HG03432 (cell line): ENCODE data around the gene TRMT44.
"Not testable (repeated sequence)": the region's sequence is repeated elsewhere in the genome, so short reads cannot be mapped to it uniquely, and the experiment has no call there.

Experiments used
- ATAC-seq: cut with Tn5 transposase; IDR thresholded peaks from one replicate; pipeline ENCODE4 v1.9.1; 2021; ENCODE audit warnings: mild to moderate bottlenecking, moderate library complexity; ENCODE audit not compliant: unreplicated experiment

The TRMT44 gene

DNA sequence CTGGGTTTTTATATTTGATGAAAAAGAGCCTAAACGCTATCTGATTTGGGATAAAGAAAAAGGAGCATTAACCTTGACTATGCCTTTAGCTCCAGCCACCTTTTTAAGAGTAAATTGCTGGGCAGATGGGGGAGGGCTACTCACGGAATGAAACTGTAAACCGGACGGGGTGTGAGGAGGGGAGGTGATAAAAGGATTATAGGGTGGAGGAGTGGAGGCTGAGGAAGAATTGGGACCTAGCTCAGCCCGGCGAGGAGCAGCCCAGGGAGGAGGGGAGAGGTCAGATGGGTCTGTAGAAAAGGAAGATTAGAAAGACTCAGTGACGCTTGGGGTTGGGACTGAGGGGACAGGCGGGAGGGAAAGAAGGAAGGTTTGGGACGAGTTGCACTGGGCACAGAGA, 46.1 kb downstream of the TRMT44 start:
- ATAC-seq, result not testable (repeated sequence)

DNA sequence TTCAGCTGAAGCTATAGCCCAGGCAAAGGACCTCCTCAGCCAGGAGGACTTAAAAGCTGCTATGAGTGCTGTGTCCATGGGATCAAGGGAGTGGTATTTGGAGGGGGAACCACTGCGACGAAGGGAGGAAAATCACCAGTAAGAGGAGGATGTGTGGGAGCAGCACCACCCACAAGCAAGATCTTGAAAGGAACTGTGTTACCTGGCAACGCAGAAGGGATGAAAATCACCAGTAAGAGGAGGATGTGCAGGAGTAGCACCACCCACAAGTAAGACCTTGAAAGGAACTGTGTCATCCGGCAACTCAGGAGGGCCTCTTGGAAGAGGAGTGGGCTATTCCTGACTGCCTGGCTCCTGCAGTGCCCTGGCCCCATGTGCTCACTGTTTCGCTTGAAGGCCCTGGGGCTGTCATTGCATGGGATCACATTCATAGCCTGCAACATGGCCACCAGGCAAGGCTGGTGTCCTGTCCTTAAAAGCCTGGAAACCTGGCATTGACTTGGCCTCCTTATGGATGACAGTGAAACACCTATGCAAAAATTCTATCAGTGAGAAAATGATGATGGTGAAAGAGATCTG, 48.3 kb downstream of the TRMT44 start:
- ATAC-seq, result no peak

DNA sequence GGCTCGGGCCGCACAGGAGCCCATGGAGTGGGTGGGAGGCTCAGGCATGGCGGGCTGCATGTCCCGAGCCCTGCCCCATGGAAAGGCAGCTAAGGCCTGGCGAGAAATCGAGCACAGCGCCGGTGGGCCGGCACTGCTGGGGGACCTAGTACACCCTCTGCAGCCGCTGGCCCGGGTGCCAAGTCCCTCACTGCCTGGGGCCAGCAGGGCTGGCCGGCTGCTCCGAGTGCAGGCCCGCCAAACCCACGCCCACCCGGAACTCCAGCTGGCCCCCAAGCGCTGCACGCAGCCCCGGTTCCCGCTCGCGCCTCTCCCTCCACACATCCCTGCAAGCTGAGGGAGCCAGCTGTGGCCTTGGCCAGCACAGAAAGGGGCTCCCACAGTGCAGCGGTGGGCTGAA, 50.9 kb downstream of the TRMT44 start:
- ATAC-seq, result not testable (repeated sequence)

DNA sequence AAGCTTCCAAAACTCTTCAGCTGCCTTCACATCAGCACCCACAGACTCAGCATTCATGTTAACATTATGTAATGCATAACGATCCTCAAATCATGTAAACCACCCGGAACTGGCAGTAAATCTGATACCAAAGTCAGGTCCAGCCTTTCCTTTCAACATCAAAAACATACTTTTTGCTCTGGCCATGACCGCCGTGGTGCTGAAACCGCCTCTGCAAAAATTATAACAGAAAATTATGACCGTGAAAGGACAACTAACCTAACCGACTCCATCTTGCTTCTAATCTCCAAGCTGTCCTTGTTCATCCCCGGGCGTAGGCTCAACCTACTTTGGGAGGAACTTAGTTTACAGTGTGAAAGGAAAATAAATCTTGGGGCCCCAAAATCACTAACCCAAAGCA, 51.6 kb downstream of the TRMT44 start:
- no peak for ATAC-seq

DNA sequence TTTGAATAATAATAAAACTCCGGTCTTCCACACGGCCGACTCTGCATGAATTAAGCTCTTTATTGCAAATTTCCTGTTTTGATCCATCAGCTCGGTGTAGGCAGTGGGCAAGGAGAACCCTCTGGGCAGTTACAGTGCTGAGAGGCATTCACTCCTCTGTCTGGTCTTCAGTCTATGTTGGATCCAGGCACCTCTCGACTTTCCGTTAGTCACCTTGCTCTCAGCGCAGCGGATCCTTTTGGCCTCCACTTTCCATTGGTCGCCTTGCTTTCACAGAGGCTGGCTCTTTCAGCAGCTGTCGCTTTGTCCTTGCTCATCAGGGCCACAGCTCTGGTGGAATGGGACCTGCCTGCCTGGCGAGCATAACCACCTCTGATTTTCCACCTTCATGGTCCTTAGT, 52.9 kb downstream of the TRMT44 start:
- no peak for ATAC-seq

DNA sequence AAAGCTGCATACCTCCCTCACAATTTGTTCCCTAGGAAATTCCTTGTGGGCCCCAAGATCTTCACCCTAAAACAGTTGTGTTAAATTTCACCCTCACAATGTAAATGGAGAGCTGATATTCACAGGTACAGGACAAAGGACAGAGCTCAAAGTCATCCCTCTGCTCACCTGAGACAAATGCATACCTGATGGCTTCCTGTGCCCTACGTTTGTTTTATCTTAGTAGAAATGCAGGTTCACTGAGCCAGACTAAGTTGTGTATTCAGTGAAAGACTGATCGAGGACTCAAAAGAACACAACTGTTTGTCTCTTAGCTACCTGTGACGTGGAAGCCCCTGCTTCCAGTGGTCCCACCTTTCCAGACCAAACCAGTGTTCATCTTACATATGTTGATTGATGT, 53.6 kb downstream of the TRMT44 start:
- no peak for ATAC-seq

DNA sequence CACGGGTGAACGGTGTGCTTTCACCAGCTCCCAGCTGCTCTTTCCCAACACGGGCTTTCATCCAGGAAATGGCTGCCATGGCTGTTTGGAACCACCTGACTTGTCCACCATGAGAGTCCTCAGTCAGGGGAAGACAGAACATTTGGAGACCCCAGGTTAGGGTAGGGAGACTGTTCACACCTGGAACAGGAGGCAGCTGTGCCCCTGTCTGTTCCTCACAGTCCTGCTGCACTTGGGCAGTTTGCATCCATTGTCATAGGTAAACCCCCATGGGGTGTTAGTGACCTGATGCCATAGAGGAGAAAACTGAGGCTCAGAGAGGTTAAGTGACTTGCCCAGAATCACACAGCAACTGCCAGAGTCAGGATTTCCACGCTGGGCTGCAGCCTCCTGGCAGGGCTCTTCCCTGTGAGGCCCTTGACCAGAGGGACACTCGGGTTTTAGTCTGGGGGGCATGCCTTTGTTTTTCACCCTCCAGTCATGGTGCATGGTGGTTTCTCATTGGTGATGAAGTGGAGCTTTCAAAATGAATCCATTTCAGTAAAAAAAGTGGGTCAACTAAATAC, 54.5 kb downstream of the TRMT44 start:
- ATAC-seq, result no peak

DNA sequence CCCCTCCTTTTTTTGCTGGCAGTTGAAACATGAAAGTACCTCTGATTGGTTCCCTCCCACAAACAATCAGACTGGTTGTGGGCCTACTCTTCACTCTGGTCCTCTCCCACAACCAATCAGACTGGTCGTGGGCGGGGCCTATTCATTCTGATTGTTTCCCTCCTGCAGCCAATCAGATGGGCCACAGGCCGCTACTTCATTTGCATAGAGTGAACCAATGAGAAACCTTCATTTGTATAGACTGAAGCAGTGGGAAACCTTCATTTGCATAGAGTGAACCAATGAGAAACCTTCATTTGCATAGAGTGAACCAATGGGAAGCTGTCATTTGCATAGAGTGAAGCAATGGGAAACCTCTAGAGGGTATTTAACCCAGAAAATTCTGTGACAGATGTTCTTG, 55.2 kb downstream of the TRMT44 start:
- no peak for ATAC-seq

DNA sequence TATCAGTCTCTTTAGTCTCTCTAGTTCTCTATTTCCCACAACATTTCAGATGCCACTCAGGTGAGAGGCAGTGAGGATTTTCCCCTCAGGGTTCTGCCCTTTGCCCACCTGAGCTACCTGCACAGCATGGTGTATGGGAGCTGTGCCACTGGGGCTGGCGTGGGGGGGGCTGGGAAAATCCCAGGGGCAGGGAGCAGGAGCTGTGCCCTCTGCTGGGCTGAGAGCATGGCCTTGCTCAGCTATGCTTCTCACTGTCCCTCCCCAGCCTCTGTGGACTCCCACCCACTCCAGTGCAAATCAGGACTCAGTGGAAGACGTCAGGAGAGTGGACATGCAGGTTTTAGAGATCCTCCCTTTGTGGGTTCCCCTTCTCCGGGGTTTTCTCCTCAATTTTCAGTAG, 57.2 kb downstream of the TRMT44 start:
- no peak for ATAC-seq

DNA sequence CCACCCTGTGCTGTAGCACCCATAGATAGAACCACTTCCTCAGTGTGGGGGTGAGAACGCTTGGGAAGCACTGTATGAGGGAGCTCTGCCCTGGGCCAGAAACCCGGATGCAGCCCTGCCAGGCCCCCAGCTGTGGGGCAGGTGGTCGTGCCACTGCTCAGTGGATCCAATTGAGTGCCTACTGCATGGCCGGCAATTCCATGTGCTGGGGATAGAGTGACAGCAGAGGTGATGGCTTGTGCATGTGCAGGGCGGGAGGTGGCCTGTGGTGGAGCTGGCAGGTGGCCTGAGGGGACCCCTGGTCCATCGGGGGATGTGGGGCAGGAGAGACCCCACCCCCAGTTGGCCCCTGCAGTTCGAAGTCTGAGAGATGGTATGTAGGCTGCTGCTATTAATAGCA, 60.4 kb downstream of the TRMT44 start:
- no peak for ATAC-seq

DNA sequence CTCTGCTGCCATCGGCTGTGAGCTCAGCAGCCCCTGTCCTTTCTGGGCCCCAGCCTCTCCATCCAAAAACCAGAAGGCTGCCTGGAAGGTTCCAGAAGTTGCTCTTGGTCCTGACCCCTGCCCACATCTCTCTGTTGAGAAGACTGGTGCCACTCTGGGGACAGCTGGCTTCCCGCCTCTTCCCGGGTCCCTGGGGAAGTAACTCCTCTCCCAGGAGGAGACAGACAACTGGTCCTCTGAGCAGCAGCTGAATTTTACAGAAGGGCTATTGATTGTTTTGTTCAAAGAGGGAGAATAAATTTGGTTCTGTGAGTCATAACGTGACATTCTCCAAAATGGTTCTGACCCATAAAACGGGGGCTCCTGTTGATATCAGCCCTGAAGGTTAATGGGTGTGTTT, 61.2 kb downstream of the TRMT44 start:
- no peak for ATAC-seq

DNA sequence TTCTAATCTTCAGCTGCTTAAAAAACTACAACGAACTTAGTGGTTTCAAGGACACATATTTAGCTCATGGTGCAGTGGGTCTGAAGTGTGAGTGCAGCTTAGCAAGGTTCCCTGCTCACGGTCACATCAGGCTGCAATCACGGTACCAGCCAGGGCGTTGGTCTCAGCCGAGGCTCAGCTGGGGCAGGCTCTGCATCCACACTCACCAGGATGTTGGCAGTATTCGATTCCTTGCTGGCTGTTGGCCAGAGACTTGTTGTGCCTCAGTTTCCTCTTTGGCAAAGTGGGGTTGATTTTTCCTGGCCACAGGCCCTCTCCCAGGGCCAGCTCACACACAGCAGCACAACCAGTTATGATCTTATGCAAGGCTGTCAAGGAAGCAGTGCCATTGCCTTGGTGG, 61.8 kb downstream of the TRMT44 start:
- ATAC-seq, result no peak

DNA sequence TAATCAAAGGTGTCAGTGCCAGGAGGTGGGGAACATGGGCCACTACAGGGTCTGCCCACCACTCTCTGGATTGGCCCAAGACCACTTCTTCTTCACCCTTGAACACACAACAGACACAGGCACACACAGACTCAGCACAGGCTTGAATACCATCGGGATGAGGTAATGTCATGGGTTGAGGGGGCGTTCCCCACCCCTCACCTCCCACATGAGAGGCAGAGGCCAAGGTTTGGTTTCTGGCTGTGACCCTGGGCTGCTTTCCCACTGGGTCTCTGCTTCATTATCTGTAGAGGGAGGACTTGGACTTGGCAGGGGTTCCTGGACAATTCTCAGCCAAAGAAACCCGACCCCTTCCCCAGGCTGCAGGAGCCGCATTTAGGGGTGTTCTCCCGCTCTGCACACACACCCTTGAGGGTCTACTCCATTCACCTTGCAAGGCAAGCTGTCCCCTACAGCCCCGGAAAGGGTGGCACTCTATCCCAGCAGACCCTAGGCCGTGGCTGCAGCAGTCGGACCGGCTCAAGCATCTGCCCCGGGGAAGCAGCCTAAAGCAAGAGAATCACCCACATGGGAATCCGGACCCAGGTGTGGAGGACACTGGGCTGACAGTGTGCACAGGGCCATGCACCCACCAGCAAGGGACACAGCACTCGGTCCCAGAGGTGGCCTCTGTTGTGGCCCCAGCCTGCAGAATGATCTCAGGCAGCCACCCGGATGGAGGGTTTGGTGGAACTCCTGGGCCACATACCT, 62.4 kb downstream of the TRMT44 start:
- no peak for ATAC-seq

DNA sequence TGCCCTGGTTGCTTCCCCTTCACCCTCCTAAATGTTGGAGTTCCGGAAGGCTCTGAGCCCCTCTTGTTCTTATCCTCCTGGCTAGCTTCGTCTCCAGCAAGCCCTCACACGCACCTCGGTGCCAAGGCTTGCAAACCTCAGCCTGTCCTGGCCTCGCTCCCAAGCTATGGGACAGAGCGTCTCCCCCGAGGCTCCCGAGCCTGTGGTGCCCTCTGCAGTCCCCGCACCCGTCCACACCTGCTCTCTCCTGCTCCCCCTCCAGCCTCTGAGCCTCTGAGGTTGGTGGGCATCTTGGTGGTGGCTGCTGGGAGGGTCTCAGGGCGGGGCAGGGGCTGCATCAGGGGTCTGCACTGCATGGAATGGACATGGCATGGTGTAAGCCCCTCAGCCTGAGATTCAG, 63.2 kb downstream of the TRMT44 start:
- ATAC-seq, result no peak

DNA sequence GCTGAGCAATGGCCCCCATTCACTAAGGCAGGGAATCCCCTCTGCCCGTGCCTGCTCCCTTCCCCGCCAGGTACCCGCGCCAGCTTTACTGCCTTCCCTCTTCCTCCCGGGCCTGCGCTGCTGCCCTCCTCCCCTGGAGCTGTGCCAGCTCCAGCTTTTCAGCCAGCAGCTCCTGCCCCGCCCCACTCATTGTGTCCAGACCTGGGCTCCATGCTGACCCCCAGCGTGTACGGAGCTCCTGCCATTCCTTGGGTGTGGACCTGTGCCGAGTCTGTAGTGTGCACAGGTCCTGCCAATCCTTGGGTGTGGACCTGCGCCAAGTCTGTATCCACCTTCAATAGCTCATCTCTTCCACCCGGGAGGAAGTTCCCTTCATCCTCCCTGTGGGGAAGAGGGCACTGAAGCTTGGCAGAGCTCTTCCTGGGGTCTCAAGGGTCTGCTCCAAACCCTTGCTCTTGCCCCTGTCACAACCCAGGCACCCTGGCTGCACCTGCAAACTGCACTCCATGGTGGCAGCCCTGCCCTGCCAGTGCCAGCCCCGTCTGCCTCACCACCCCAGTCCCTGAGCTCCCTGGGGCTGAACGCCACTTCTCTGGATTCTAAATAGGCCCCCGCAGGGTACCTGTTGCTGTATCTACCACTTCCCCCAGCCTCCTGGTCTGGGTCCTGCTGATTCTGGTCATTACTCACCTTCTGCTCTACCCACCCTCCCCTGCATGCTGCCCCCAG, 63.9 kb downstream of the TRMT44 start:
- no peak for ATAC-seq

DNA sequence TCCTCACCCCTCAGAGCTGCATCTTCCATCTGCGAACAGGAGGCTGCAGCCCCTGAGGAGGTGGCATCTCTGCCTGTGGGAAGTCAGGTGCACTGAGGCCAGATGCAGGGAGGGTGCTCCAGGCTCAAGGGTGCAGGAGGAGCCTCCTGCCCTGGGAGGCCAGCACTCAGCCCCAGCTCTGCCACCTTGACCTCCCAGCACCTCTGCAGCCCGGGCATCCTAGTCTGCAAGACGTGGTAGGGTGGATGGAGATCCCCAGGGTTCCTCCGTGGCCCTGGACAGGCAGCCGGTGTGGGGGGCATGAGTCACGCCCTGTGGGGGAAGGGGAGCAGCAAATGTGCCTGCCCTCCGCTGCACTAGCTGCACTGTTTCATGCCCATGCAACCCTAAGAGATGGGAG, 64.7 kb downstream of the TRMT44 start:
- ATAC-seq, result no peak

DNA sequence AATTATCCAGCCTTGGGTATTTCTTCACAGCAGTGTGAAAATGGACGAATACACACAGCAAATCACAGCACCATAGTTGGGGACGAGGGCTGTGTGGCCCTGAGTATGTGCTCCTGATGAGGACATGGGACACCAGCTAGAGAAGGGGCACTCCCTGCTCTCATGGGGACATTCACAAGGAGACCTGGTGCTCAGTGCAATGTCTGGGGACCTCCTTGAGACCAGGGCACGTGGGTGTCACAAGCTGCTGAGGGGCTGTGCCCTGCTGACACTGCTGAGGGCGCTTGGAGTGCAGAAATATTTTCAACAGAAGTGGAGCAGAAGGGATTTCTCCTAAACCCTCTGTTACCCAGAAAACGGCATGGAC, 65.4 kb downstream of the TRMT44 start:
- no peak for ATAC-seq

DNA sequence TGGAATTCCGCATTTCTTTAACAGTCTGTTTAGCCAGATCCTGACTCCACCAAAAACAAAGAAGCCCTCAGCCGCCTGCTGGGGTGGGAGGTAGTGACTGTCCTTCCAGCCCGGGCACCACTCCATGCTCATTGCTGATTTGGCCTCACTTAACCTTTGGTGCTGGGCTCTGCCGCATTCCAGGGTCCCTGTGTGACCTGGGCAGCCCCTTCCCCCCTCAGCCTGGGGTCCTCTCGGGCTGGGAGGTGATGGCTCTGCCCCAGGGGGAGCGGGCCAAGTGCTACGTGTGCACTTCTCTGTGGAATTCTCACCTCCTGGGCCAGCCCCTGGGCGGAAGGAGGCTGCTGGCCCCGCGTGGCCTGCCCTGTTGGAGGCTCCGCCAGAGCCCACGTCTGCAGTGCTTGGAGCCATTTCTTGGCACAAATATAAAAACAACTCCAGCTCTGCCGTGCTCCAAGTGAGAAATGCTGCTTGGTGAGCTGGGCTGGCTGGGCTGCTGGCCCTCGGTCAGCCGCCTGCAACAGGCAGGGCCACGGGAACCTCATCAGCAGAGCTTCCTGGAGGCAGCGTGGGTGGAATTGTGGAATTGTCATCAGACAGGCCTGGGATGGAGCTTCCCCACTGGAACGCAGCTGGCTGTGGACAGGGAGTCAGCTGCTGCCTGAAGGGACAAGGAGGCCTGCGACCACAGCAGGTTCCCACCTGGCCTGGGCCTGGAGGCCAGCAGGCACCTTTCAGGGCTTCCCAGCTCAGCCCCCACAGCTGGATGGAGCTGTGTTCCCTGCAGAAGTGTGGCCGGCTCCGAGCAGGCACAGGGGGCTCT, 66.0 kb downstream of the TRMT44 start:
- no peak for ATAC-seq

DNA sequence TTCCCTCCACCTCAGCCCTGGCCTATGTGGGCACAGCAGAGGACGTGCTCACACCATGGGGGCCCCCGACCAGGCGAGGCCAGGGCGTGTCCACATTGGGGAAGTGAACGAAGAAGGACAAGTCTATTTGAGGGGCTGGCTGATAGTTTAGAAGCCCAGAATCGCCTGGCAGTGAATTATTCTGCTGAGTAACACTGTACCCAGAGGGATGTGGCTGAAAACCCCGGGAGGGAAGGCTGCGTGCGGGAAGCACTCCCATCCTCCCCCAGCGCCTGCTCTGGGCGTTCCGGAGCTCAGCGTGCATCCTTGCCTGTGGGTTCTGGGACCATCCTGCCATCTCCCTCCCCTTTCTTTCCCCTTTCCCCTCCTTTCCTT, 66.6 kb downstream of the TRMT44 start:
- no peak for ATAC-seq

DNA sequence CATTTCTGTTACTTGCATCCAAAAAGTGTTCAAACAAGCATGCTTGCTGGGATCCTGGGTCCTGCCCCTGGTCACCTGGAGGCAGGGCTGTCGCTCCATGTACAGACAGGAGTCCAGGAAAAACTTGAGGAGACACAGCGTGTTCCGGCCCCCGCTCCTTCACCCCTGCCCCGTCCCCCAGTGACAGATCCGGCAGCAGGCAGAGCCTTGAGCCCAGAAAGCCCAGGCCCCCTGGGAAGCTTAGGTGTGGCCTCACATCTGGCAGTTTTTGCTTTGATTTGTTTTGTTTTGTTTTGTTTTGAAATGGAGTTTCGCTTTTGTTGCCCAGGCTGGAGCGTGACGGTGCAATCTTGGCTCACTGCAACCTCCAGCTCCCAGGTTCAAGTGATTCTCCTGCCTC, 67.0 kb downstream of the TRMT44 start:
- no peak for ATAC-seq

DNA sequence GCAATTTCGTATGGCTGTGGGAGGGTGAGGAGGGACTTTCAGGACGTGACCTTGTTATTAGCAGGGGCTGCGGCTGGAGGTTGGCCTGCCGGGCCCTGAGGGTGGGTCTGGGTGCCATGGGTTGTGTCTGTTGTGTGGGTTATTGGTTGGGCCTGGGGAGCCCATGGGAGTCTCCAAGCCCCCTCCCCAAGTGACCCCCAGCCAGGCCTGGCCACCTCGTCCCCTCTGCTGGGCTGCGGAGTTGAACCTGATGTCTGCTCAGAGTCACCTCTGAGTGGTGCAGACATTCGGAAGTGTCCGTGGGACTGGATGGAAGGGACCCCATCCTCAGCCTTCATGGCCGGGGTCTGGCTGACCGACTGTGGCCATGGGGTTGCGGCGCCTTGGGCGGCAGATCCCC, 67.7 kb downstream of the TRMT44 start:
- no peak for ATAC-seq
